D721Med (cell line): ENCODE data around the gene NTN4.
"Not testable (repeated sequence)": the region's sequence is repeated elsewhere in the genome, so short reads cannot be mapped to it uniquely, and the experiment has no call there.

ENCODE experiments used
- DNase-seq: peaks from one replicate; pipeline ENCODE4 v3.0.0; 2011; ENCODE audit warnings: low spot score; ENCODE audit not compliant: insufficient read length
- FAIRE-seq: peaks from 2 replicates; lab custom pipeline; 2011; peaks lifted over from hg19 to GRCh38; lab: Jason Lieb, UNC
- CTCF ChIP-seq: IDR thresholded peaks from 2 replicates; pipeline ENCODE4 v1.5.1; 2012; ENCODE audit warnings: mild to moderate bottlenecking, control low read depth; ENCODE audit not compliant: insufficient read depth; ENCODE audit errors: missing control alignments

The NTN4 gene

GRCh38 chr12:95658386-95658785 lies 132.2 kb downstream of the NTN4 start:
- no peak for DNase-seq
- FAIRE-seq: no peak
- TF ChIP-seq CTCF: no peak

GRCh38 chr12:95654665-95655064 lies 135.9 kb downstream of the NTN4 start:
- not testable (repeated sequence) for DNase-seq, FAIRE-seq

- FAIRE-seq: no peak
- no peak for TF ChIP-seq CTCF
- DNase-seq: no peak
Observed at GRCh38 chr12:95653771-95654546, 136.6 kb downstream of the NTN4 start.

GRCh38 chr12:95651681-95652080 lies 138.9 kb downstream of the NTN4 start:
- TF ChIP-seq CTCF: no peak
- DNase-seq (no peak), FAIRE-seq (no peak)

- DNase-seq (no peak), FAIRE-seq (no peak)
- no peak for TF ChIP-seq CTCF
Observed at GRCh38 chr12:95648990-95649791, 141.4 kb downstream of the NTN4 start.

GRCh38 chr12:95646781-95647190 lies 143.8 kb downstream of the NTN4 start:
- no peak for FAIRE-seq
- TF ChIP-seq CTCF: no peak
- no peak for DNase-seq

GRCh38 chr12:95643256-95643655 lies 147.3 kb downstream of the NTN4 start:
- TF ChIP-seq CTCF: no peak
- no peak for FAIRE-seq
- DNase-seq: no peak
